Glomerular visceral epithelial cell (primary cell): Measurements from ENCODE around the gene RASA3.

Experiments used
- DNase-seq: peaks from one replicate; pipeline ENCODE4 v3.0.0-alpha.2; 2016; ENCODE audit errors: extremely low spot score

Gene RASA3

DNA sequence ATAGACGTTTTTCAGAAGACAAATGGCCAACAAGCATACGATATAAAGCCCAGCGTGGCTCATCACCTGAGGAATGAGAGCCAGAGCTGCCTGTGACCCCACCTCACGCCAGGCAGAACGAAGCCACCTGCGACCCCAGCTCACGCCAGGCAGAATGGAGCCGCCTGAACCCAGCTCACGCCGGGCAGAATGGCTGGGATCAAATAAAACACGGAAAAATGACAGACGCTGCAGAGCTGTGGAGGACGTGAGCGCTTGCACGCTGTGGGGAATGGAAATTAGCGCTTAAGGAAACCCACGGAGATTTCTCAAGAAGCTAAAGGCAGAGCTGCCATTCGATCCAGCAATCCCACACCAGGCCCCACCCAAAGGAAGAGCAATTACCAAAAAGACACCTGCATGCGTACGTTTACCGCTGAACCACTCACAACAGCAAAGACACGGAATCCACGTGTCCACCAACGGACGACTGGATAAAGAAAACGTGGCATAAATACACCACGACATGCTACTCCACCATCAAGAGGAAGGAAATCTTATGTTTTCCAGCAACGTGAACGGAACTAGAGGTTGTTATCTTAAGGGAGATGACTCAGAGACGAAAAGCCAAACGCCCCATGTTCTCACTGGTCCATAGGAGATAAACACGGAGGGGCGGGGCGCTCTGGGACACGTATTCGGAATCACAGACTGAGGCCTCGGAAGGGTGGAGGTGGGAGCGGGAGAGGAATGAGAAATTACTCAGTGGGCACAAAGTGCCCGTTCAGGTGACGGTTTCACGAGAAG, 127.8 kb downstream of the RASA3 start:
- no peak for DNase-seq

DNA sequence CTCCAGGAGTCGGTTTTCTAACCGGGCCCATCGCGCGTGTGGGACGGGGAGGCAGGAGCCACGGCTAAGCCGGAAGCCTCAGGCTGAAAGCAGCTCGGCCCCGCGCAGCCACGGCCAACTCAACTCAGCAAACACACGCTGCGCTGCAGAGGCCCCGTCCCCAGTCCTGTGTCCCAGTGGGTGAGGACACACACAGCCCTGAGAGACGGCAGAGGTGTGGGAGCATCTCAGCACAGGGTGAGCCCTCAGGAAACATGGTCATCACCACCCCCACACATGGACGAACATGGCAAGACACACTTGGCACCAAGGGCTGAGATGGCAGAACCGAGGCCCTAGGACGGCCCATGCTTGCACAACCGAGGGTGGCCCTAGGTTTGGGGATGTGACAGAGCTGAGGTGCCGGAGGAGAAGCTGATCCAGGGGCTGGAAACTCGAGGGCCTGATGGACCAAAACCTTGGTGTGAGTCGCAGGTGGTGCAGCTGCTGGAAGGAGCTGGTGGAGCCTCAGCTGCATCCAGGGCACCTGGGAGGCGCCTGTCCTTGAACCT, 129.6 kb downstream of the RASA3 start:
- DNase-seq: no peak

DNA sequence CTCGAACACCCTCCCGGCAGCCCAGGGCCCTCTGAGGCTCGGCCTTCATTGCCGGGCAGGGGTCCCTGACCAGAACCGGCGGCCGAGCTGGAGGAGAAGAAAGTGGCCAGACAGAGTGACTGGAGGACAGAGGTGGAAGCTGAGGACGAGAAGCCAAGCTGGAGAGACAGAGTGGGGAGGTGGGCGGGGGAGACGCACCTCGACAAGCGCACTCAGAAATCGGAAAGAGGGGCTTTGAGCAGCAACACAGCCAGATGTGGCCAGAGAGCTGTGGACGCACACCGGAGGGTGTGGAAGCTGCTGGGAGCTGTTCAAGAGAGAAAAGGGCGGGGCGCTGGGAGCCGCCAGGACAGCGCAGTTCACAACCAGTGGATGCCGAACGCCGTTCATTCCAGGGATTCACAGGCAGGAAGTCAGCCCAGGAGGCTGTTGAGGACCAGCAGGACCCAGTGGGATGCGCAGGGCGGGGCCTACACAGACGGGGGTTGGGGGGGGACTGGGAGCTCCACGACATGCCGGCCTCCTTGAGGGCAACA, 130.3 kb downstream of the RASA3 start:
- DNase-seq: no peak

DNA sequence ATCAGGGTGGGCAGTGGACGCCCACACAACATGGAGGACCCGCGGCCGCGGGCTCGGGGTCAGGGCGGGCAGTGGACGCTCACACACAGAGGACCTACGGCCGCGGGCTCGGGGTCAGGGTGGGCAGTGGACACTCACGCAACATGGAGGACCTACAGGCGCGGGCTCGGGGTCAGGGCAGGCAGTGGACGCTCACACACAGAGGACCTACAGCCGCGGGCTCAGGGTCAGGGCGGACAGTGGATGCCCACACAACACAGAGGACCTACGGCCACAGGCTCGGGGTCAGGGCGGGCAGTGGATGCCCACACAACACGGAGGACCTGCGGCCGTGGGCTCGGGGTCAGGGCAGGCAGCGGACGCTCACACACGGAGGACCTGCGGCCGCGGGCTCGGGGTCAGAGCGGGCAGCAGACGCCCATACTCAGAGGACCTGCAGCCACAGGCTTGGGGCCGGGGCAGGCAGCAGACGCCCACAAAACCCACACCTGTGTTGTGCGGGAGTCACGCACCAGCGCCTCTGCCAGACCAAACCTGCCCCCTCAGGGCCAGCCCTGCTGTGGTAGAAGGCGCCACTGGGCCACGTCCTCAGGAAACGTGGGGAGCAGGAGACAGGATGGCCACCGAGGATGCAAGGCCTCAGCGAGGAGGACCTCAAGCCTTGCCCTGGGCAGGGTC, 131.0 kb downstream of the RASA3 start:
- no peak for DNase-seq

DNA sequence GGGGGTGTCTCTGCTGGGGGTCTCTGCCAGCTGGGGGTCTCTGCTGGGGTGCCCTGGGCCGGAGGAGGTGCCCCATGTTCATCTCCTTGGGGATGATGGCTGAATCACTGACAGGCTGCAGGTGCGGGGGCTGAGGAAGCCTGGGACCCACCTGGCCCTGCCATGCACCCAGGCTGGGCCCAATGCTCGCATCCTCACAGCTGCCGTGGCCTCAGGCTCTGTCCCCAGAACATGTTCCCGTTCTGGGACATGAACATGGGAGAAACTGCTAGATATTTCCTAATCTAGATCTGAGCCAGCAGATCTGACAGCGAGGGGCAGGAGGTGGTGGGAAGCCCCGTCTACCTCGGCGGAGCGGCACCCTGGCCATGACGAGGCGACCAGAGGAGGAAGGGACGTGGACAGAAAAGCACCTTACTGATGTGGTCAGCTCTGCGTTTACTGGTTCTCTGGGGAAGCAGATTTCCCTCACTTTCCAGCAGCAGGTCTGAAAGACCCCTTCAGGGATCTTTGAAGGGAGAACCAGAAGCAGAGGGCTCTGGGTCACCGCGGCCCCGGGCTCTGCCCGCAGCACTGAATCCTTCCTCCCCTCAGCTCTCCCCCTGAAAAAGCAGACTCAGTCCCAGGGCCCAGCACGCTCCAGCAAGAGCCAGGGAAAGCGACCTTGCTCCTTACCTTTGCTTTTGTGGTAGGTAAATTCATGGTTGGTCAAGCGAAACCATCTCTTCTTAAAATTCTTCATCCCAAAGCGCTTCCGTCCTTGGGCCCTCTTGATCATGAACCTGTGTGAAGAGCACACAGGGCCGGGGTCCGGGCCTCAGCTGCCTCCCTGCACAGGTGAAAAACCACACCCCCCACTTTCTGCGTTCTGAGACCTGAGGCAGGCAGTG, 132.0 kb downstream of the RASA3 start:
- no peak for DNase-seq

DNA sequence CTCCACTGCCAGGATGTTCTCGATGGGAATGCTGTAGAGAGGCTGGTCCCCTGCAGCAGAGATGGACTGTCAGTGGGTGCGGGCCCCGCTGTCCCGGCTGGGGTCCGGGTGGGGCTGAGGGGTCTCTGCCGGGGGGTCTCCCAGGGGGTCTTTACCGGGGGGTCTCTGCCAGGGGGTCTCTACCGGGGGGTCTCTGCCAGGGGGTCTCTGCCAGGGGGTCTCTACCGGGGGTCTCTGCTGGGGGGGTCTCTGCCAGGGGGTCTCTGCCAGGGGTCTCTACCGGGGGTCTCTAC, 132.9 kb downstream of the RASA3 start:
- no peak for DNase-seq

DNA sequence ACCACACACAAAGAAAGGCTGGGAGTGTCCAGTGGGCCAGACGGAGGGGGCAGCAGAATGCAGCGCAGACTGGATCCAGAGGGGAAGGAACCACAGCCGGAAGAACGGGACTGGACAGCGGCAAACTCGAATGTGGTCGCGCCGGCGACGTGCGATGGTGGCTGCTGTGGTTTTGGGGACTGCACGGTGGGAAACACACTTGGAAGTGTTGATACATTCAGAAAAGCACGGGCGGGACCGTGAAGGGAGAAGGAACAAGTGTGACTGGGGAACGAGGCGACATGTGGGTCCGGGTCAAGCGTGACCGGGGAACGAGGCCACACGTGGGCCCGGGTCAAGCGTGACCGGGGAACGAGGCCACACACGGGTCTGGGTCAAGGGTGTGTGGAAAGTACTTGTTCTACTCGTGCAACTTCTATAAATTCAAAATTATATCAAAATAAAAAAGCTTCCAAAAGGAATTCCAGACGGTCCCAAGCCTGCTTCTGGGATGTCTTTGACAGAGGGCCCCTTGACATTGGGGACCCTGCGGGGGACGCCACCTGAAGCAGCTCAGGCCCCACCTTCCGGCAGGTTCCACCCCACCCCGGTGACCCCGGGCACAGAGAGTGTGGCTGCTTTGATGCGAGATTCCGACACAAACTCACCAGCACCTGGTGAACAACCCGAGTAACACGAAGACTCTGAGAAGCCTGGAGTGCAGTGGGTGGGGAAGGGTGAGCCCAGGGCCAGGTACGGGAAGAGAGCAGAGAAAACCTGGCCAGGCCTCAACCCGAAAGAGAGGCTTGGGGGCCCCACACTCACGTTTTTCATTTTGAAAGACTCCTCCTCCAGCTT, 133.4 kb downstream of the RASA3 start:
- no peak for DNase-seq

DNA sequence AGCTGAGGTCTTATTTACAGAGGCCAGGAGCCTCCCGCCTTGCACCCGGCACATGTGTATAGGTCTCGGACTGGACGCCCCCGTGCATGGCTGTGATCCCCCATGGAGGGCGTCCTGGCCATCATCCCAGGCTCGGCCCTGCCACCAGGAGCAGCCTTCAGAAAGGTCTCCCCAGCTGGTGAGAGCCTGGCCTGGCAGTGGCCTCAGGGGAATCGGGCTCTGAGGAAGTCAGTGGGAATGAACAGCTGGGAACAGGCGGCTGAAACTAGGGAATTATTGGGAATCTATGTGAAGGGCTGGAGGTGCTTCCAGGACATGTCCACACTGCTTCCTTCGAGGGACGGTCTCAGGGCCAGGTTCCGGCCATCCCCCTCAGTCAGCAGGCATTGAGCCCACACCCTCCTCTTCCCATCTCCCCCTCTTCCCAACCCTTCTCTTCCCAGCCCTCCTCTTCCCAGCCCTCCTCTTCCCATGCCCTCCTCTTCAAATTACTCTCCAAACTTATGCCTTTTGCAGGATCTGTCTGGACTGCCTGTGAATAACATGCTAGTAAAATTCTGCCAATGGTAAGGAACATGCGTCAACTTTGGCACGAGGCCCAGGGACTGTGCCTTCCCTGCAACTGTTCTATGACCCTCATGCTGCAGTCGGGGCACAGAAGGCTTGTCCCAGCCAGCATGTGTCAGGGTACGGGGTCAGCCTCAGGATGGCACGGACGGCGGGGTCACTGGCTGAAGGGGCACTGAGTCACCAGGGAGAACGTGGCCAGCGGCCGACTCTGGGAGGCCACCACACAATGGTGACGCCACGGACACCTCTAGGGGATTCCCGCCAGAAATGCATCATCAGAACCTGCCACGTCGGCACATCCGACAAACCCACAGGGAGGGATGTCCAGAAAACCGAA, 134.3 kb downstream of the RASA3 start:
- DNase-seq: no peak

DNA sequence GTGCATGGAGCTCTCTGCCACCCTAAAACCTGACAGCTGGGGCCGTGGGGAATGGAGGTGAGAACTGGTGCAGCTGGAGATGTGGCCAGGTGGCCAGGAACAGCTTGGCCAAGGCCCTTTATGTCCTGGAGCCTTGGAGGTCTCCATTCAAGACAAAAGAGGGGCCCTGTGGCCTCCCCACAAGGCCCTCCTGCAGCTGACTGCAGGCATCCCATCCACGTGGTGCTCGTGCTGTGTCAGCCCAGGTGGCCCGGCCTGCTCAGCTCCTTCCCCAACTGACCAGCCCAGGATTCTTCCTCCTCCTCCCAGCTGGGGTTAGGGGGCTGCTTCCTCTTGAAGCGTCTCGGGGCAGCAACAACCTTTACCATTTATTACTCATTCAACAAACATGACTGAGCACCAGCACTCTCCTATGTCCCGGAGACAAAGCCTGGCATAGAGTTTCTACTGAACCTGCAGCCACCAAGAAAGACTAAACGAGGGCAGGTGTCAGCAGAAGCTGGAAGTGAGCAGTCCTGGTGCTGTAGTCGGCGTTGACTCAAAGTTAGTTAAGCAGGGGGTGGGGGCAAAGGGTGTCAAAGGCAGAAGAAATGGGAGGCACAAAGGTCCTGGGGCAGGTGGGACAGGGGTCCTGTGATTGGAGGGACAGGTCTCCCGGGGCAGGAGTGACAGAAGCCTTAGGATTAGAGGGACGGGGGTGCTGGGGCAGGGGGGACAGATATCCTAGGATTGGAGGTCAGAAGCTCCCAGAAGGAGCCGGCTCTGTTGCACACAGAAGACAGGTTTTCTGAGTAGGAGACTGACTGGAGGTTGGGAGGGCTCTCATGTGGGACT, 135.3 kb downstream of the RASA3 start:
- no peak for DNase-seq

DNA sequence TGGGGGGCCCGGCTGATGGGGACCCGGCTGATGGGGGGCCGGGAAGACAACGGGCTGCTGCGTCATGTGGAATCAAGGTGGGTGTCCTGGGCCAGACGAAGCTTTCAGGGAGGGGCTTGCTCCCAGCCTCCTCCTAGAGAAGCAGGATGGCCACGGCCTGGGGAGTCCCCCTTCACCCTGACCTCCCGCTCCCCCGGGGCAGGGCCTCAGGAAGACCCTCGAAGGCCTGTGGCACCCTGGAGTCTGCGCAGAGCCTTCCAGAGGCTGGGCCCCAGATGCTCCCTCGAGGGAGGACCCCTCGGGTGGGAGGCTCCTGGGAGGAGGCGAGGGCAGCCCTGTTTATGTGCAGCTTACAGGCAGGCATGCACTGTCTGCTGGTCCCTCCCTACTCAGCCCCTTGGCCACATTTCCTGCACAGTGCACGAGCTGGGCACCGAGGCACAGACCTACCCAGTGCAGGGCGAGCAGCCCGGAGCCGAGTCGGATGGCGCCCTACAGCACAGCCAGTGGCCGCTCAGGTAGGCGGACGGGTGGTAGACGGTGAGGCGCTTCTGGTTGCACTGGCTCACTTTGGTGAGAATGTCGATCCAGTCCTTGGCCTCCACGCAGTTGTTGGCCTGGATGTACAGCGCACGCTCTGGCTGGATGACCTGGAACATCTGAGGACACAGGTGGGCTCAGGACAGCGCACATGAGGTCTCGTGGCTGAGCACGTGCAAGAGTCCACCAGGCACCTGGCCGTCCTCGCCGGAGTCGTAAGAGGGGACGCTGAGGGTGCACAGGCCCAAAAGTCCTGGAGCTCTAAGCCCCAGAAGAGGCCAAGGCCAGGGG, 136.1 kb downstream of the RASA3 start:
- no peak for DNase-seq

DNA sequence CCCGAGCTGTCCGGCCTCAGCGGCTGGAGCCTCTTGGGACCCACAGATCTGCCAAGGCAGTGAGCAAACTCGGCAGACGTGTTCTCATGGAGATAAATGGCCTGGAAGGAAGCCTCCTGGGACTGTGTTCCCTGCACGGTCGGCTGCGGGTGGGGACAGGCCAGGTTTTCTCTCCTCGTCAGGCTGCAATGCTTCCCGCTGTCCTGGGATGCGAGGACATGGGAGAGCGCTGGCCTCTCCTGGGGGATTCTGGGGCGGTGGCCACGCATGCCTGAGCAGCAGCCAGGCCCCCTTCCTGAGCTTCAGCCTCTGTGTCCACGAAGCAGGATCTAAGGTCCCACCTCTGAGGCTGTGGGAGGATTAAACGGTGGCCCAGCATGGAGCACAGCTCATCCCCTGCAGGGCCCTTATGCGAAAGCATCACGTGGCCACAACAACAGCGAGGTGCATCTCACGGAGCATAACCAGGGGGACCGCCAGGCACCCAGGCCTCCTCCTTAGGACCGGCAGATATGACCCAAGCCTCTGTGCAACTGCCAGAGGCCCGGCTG, 137.3 kb downstream of the RASA3 start:
- no peak for DNase-seq

DNA sequence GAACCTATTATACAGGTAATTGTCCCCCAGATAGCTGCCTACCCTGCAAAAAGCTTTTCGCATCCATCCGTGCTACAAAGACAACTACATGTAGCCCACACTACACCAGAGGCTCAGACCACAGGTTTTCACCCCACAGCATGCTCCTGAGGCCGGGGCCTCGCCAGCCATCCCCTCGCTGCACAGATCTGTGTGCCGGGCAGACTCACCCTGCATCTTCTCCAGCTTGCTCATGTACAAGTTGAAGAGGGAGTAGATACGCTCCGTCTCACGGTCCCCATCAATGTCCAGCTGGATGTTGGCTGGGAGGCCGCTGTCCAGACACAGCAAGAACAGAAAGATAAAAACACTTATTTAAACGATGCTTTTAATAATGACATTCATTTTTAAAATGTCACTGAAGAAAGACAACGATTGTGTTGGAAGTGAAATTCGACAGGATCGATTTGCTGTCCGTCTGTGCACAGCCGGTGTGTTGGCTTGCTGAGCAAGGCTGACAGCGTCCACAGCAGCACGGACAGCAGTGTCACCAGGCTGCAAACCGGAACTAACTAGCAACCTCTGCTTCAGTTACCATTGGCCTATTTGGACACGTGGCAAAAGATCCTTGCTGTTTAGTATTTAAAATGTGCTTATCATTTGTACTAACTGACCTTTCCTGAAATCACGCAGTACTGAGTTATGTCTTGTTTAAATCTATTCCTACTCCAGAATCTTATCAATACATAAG, 140.0 kb downstream of the RASA3 start:
- no peak for DNase-seq

DNA sequence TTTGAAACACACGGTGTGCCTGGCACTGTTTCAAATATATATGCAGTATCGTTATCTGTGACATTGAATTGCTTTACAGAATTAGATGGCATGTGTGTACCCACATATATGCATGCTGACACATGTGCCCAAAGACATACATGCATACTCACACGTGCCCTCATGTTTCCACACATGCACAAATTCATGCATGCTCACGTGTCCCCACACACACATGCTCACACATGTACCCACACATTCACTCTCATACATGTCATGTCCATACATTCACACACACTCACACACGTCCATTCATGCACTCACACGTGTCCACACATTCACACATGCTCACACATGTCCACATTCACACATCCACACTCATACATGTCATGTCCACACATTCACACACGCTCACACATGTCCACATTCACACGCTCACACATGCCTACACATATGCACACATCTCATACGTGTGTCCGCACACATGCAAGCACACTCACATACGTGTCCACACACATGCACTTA, 140.7 kb downstream of the RASA3 start:
- DNase-seq: no peak

DNA sequence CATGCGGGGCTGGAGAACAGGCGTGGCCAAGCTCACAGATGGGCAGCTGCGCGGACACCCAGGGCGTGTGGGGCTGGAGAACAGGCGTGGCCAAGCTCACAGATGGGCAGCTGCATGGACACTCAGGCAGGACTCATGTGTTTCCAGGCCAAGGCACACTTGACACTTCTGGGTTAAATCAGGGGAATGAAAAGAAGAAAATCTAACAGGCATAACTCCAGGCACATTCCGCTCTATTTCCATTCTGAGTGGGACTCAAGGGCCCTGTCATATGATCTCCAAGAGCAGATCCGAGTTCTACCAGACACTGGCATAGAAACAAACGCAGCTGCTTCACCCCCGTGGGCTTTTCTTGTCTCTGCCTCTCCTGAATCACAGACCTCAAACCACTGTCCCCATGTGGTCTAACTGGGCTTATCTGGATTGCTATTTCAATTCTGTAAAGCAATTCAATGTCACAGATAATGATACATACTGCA, 141.2 kb downstream of the RASA3 start:
- no peak for DNase-seq

DNA sequence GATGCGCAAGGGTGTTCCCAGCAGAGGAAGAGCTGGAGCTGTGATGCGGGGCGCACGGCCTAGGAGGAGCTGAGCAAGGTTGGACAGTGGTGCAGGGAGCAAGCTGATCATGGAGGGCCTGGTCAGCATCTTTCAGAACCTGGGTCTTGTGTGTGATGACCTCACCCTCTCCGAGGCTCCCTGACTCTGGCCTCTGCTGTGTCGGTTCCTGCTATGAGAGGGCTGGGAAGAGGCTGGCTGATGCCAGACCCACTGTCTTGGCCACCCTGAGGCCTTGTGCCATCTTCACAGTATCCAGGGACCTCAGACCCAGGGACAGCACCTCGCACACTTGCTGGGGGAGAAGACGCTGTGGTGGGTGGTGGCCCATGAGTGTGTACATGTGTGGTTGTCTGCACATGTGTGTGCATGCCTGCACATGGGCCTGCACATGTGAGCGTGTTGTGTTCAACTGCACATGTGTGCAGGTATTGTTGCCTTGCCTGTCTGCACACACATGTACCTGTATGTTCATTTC, 142.0 kb downstream of the RASA3 start:
- DNase-seq: no peak

DNA sequence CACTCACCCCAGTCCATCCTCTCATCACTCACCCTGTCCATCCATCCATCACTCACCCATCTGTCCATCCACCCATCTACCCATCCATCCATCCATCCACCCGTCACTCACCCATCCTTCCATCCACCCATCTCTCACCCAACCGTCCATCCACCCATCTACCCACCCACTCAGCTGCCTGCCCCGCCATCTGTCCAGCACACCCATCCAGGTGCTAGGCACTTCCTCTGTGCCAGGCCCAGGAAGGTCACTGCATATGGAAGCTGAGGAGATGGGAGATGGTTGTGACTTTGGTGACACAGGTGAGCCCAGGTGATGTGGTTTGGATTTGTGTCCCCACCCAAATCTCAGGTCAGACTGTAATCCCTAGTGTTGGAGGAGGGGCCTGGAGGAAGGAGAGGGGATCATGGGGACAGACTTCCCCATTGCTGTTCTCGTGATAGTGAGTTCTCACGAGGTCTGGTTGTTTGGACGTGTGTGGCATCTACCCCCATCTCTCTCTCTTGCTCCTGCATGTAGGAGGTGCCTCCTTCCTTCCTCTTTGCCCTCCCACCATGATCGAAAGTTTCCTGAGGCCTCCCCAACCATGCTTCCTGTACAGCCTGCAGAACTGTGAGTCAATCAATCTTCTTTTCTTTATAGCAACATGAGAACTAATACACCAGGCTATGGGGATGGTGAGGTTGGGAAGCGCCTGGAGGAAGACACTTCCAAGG, 142.7 kb downstream of the RASA3 start:
- DNase-seq: no peak
